8988T (cell line): Measurements from ENCODE around the gene BLOC1S5.
"Not testable (repeated sequence)": the region's sequence is repeated elsewhere in the genome, so short reads cannot be mapped to it uniquely, and the experiment has no call there.

Experiments used
- DNase-seq: peaks from one replicate; pipeline ENCODE4 v3.0.0; 2011

BLOC1S5 gene

DNA sequence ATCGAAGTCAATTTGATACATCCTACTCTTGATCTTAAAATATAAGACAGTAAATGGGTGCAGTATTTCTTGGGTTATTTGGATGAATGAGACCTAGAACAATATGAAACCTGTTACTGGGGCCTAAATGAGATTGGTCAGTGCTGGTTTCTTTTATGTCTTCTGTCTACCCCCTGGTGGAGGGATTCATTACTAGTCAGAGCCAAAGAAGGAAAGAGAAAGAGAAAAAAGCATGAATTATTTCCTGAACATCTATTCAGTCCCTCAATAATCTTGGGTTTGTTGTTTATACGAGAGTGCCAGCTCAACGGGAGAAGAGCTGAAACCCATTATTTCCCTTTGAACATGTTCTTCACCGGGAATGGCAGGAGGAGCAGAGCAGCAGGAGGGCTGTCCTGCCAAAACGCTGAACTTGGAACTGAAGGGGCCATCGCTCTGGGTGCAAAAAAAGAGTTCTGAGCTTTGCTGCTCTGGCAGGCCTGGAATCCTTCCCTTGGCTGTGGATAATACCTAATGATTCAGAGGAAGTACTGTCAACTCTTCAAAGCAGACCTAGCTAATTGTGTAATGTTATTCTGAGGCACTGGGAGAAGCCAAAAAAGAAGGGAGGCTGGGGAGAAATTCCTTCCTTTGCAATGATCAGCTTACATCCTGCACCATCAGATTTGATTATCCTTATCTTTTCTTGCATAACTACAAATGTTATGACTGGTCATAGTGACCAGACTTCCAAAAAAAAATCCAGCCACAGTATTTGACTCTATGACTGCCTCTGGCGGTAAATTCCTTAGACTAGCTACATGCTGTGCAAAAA lies 72.0 kb downstream of the BLOC1S5 start:
- peak; percentile 43 for DNase-seq

GRCh38 chr6:7991536-7991935 lies 72.7 kb downstream of the BLOC1S5 start:
- no peak for DNase-seq

GRCh38 chr6:7986219-7986618 lies 78.0 kb downstream of the BLOC1S5 start:
- no peak for DNase-seq

DNA sequence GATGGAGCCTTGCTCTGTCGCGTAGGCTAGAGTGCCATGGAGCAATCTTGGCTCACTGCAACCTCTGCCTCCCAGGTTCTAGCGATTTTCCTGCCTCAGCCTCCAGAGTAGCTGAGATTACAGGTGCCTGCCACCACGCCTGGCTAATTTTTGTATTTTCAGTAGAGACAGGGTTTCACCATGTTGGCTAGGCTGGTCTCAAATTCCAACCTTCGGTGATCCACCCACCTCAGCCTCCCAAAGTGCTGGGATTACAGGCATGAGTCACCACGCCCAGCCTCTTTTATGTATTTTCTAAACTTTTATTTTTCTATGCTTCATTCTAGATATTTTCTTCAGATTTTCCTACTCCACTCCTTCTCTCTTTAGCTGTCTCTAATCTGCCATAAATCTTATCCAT lies 80.2 kb downstream of the BLOC1S5 start:
- not testable (repeated sequence) for DNase-seq

DNA sequence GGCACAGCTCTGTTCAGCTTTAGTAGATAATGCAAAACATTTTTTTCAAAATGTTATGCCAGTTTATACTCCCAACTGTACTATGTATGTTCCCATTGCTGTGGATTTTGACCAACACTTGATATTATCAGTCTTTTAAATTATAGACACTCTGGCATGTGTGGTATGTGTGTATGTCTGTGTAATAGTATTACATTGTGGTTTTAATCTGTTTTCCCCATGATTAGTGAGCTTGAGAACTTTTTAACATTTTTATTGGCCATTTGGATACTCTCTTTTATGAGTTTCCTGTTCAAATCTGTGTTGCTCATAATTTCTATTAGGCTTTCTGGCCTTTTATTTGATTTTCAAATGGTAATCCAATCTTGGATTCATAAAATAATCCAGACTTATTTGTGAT lies 84.4 kb downstream of the BLOC1S5 start:
- no peak for DNase-seq

DNA sequence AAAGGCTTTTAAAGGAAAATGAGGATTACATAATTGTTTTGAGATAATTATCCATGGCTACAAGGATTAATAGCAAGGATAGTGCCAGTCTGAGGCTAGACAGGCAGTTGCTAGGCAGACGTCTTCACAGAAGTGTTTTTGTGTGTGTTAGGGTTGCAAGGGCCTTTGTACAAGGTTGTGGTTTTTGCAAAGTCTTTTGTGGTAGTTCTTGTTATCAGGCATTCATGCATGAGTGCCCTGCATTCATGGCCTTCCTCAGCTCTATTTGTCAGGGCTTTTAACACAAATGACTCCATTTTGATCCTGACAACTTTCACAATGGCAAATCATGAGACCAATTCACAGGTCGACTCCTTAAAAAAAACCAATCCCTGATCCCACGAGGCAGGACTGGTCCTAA lies 85.5 kb downstream of the BLOC1S5 start:
- DNase-seq, result no peak

- no peak for DNase-seq
Observed at GRCh38 chr6:7976485-7977056, 87.6 kb downstream of the BLOC1S5 start.

GRCh38 chr6:7975764-7976146 lies 88.4 kb downstream of the BLOC1S5 start:
- no peak for DNase-seq

- peak; percentile 23 for DNase-seq
Observed at GRCh38 chr6:7974938-7975763, 89.0 kb downstream of the BLOC1S5 start.

GRCh38 chr6:7974565-7974937 lies 89.6 kb downstream of the BLOC1S5 start:
- DNase-seq, result no peak

- no peak for DNase-seq
Observed at GRCh38 chr6:7973584-7973983, 90.6 kb downstream of the BLOC1S5 start.

- DNase-seq, result no peak
Observed at GRCh38 chr6:7971499-7971898, 92.7 kb downstream of the BLOC1S5 start.

- no peak for DNase-seq
Observed at GRCh38 chr6:7970616-7971015, 93.6 kb downstream of the BLOC1S5 start.
